ENCODE measurements around the gene ANKLE2.
"Not testable (repeated sequence)": the region's sequence is repeated elsewhere in the genome, so short reads cannot be mapped to it uniquely, and the experiment has no call there.

The ANKLE2 gene

DNA sequence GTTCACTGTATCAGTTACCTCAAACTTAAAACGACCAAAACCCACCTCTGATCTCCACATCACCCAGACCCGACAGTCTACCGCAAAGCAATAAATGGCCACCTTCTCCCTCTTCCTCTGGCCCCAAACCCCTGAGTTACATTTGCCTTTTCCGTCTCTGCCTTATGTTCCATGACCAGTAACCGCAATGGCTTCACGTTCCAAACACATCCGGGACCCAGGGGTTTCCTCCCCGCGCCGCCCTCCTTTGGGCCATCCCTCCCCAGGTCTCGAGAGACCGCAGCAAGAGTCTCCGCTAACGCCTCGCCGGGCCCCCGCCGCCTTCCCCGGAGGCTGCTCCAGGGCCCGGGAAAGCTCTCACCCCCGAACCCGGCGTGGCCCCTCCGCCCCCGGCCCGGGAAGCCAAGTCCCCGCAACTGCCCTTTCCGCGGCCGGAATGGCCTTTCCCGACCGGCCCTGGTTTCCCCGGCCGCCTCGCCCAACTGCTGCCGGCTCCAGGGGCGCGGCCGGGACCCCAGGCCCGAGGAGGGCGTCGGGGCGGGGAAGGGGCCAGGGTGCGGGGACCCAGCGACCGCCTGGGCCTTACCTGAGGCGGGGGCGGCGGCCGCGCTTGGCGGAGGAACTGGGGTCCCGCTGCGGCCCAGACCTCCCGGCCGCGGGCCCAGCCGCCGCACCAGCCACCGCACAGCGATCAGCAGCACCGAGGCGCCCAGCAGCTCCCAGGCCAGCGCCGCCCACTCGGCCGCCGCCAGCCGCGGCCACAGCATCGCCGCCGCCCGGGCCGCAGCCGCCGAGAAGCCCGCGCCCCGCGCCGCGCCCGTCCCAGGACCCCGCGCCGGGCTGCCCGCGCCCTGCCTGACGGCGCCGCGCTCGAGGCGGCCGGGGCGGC is at the start of gene ANKLE2:
Gene ANKLE2, minus strand, starts transcription at position 801 of the 889 bp plus-strand sequence. Its CDS starts 34 bp downstream, at position 767.
- DNase-seq (ENCODE audit: low spot score) = no peak

GRCh38 chr12:132809391-132809790 is 47.8 kb upstream of the ANKLE2 start:
- not testable (repeated sequence) for DNase-seq (ENCODE audit: low spot score)

- DNase-seq (ENCODE audit: low spot score) = no peak
Observed at GRCh38 chr12:132807295-132808092, 45.9 kb upstream of the ANKLE2 start.

DNA sequence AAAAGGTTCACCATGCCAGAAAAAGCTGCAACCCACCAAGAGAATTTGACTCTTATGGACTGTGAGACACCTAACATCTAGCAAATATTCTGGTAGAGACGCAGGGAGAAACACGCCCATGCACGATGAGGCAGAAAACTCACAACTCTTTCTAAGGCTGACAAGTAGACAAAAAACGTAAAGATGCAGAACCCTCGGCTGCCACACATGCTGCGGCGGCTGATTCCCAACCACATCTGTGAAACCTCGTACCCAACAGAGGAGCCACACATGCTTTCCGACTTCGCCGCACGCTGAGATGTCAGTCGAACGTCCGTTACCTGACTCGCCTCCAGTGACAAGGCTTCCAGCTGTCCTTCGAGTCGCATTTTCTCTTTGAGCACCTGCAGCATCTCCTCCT is 45.2 kb upstream of the ANKLE2 start:
- DNase-seq (ENCODE audit: low spot score) = no peak

- no peak for DNase-seq (ENCODE audit: low spot score)
Observed at GRCh38 chr12:132804426-132804861, 42.8 kb upstream of the ANKLE2 start.

DNA sequence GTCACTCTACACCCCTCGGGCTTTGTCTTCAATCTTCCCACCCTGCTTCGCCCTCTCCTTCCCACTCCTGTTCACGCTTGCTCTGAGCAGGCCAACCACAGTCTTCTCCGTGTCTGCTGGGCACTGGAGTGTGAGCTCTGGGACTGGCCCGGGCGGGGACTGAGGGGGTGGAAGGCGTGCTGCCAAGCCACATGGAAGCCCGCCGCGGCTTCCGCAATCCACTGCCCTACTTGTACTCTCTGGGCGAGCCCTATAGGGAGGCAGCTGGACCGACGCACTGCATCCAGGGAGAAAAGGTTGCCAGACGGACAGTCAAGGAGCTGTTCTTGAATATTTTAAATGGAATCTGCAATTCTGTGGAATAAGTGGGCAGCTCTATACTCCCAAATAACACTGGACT is 42.3 kb upstream of the ANKLE2 start:
- no peak for DNase-seq (ENCODE audit: low spot score)

DNA sequence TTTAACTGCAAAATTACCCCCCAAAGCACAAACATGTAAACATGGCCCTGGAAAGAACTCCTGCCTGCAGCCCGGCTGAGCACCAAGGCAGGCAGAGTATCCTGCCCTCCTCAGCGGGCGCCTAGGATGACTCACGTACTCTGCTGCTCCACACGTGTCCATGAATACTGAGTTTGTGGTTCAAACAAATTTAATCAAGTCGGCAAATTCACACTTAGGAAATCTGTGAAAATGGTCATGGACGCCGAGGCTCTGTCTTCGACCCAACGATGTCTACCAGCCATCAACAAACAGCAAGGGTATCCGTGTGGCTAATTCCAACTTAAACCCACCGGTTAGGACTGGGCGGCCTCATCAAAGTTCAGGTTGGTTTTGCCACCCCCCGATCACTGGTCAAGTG is 41.5 kb upstream of the ANKLE2 start:
- no peak for DNase-seq (ENCODE audit: low spot score)

DNA sequence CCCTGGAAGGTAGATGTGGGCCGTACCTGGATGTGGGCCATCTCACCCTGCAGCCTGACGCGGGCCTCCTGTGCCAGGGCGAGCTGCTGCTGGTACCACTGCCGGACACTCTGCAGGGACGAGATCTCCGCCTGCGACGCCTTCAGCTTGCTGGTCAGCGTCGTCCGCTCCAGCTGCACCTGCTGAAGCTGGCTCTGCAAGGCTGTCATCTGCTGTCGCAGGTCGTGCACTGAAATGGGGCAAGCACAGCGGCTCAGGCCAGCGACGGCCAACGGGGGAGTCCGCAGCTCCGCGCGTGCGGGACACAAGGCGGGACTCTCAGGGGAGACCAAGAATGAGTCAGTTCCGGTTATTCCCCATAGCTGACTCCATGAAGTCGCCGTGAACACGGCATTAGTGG is 40.1 kb upstream of the ANKLE2 start:
- DNase-seq (ENCODE audit: low spot score) = no peak

DNA sequence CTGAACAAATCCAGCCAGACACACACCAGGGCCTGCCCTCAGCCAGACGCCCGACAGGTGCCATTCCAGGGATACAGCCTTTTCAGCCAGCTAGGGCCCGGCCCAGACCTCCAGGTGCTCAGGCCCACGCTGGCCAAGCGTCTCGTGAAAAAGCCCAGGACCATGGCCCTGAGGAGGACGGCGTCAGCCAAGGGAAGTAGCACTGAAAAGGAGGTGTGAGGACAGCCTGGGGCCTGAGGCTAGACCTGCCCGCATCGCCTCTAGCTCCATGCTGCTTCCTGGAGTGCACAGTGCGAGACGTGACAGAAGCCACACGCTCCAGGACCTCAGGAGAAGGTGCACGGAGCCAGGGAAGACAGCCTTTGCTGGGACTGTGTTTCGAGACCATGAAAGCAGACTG is 37.2 kb upstream of the ANKLE2 start:
- no peak for DNase-seq (ENCODE audit: low spot score)

DNA sequence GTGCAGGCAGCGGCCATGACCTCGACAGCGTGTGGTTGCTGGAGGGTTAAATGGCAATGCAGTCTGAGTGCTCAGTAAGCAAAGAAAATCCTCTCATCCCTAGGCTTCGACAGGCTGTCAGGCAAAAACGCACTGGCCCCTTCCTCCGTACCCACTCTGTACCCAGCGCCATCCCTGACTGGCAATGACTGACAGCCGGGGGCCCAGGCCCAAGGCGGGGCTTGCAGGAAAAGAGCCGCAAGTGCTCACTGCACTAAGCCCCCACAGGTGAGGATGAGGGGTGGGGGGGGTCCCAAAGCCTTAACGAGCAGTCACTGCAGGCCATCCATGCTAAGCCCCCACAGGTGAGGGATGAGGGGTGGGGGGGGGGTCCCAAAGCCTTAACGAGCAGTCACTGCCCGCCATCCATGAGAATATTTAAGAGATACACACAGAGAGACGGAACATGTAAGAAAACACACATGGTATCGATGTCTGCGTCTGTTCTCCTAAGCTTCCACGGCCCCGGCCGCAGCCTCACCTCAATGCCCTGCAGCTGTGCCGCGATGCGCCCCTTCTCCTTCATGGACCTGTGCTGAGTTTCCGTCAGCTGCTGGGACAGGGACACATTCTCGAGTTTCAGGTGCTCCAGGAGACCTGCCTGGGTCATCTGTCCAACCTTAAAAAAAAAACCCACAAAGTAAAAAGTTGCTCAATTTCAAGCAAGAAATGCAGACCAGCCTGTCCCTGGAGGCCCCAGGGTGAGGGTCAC is 36.4 kb upstream of the ANKLE2 start:
- no peak for DNase-seq (ENCODE audit: low spot score)

GRCh38 chr12:132795847-132796246 is 34.2 kb upstream of the ANKLE2 start:
- DNase-seq (ENCODE audit: low spot score) = no peak

- not testable (repeated sequence) for DNase-seq (ENCODE audit: low spot score)
Observed at GRCh38 chr12:132791940-132792339, 30.3 kb upstream of the ANKLE2 start.

- no peak for DNase-seq (ENCODE audit: low spot score)
Observed at GRCh38 chr12:132789099-132789471, 27.5 kb upstream of the ANKLE2 start.

DNA sequence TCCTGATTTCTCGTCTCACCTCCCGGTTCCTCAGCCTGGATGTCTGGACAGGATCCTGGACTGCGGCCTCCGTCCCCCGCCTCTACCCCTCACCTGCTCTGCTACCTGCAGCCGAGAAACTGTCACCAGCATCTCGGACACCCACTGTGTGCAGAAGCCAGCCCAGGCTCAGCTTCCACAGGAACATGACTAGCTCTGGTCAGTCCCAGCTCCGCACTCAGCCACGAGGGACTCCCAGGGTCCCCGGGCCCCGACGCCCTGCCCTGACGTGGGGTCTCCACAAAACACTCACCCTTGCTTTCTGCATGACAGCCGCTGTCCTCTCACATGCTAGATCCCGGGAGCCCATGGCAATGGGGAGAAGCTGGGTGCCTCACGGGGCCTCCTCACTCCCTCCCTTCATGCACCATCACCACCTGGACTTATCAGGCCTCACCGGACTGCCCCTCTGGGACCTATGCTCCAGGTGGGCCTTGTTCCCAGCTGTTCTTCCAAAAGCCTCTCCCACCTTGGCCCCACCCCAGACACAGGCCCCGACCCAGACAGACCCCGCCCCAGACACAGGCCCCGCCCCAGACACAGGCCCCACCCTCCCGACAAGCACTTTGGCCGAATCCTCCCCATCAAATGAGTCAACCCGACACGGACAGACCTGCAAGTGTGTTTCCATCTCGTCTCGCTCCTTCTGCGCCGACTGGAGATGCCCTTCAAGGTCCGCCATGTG is 26.9 kb upstream of the ANKLE2 start:
- no peak for DNase-seq (ENCODE audit: low spot score)

DNA sequence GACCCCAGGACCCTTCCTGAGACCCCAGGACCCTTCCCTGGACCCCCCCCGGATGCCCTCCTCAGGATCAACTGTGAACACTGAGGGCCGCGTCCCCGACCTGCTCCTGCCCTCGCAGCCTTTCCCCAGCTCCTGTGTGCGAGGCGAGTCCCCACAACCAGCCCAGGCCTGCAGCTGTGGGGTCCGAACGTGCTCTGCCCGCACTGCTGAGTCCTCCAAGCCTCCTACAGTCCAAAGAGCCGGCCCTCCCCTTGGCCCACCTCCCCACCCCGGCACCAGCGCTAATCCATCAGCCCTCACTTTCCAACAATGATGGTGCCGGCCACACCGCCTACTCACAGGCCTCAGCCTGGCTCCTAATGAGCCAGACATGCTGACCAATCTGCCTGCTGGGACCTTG is 26.2 kb upstream of the ANKLE2 start:
- DNase-seq (ENCODE audit: low spot score) = no peak

- no peak for DNase-seq (ENCODE audit: low spot score)
Observed at GRCh38 chr12:132786192-132786591, 24.6 kb upstream of the ANKLE2 start.

- no peak for DNase-seq (ENCODE audit: low spot score)
Observed at GRCh38 chr12:132784580-132784979, 22.9 kb upstream of the ANKLE2 start.

DNA sequence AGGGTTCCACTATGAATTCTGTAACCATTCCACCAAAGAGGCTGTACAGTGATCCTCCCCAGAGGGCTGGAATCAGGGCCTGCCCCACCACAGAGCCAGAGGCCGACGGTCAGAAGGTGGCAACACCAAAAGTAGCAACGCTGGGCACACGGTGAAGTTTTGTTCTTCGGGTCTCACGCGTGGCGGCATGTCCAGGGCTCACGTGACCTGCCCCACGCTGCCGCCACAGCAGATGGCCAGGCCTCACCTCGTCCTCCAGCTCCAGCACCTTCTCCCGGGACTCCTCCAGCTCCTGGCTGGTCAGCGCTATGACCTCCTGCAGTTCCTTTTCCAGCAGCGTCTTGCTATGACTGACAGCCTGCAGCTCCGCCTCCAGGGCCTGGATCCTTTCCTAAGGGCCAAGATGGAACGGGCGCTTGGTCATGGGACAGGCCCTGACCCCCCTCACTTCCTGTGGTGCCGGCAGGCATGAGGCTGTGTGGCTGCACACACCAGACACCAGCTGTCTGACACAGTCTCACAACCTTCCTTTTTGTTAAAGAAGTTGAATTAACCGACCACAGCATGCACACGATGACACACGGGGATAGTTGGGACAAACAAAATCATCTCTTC is 22.4 kb upstream of the ANKLE2 start:
- DNase-seq (ENCODE audit: low spot score) = no peak

DNA sequence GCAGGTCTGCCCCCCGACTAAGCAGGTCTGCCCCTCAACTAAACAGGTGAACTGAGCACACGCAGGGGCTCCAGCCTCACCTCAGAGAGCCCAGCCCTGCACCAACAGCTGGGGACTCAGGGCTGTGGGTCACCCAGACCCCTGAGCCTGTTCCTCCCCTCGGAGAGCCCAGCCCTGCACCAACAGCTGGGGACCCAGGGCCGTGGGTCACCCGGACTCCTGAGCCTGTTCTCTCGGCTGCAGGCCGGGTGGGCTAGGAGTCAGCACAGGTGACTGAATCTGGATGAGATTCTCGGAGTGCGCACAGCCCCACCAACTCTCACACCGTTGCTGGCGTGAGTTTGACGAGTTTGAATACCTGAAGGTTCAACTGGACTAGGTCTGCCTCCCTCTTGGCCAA is 20.3 kb upstream of the ANKLE2 start:
- DNase-seq (ENCODE audit: low spot score) = no peak

DNA sequence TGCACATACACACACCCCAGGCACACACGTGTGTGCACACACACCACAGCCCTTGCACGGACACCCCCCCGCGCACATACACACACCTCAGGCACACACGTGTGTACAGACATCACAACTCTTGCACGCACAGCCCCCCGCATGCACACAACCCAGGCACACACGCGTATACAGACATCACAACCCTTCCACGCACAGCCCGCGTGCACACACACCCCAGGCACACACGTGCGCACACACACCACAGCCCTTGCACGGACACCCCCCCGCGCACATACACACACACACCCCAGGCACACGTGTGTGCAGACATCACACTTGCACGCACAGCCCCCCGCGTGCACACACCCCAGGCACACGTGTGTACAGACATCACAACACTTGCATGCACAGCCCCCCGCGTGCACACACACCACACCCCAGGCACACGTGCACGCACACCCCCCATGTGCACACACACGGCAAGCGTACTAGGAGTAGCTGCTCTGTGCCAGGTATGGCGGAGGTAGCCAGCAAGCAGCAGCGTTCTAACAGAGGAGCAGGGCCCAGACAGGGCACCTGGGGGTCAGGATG is 18.2 kb upstream of the ANKLE2 start:
- no peak for DNase-seq (ENCODE audit: low spot score)

DNA sequence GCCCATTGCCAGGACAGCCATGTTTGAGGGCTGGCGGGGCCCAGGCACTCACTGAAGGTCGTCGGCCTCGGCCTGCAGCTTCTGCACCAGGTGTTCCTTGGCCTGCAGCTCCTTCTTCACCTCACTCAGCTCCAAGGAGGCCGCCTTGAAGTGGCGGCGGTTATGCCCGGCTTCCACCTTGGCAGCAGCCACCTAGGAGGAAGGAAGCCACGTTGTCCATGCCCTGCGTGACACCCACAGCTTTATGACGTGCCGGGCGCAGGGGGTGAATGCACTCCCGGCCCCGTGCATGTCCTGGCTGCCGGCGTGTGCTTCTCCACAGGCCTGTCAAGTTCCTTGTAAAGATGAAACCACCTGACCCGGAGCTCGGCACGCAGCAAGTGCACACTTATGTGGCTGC is 16.0 kb upstream of the ANKLE2 start:
- DNase-seq (ENCODE audit: low spot score) = no peak
